Measurements from ENCODE around the gene ZNF451.

The ZNF451 gene

GRCh38 chr6:57162516-57162915 is 72.5 kb downstream of the ZNF451 start:
- no peak for DNase-seq

- no peak for DNase-seq
These were observed 74.0 kb downstream of the ZNF451 start for GRCh38 chr6:57163956-57164355.

- DNase-seq, result no peak
These were observed 75.1 kb downstream of the ZNF451 start for GRCh38 chr6:57165080-57165479.

DNA sequence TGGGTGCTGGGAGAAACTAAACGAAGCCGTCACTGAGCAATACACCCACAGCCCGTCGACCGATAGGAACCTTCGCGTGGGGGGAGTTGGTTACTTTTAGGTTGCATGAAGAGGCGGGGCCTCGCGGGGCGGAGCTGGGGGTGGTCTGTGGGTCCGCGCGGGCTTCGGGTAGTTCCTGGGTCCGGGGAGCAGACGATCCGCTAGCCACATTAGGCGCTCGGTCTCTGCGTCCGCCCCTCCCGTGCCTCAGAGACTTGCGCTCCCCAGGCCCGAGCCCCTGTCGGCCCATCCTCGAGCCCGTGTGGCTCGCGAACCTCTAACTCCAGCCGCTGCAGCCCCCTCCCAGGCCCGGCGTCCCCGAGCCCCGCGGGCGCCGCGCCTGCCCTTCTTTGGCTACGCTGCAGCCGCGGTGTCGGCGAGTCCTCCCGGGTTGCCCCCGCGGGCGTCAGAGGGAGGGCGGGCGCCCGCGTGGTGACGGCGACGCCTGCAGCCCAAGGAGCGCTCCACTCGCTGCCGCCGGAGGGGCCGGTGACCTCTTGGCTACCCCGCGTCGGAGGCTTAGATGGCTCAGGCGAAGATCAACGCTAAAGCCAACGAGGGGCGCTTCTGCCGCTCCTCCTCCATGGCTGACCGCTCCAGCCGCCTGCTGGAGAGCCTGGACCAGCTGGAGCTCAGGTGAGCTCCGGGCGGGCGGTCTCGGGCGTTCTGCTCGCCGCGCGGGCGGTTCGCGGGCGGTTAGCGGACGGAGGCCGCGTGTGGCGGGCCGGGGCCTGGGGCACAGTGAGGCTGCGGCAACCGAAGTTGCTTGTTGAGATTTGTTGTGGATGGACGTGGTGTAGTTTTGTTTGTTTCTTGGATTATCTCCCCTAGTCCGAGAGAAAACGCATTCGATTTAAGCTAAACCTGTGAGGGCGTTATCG is 82.4 kb downstream of the ZNF451 start, which contains the start of gene BAG2:
Gene BAG2 (plus strand): TSS at position 191 of the 920 bp plus-strand sequence. CDS start 372 bp downstream, at position 563.
- DNase-seq, result peak; percentile 85

GRCh38 chr6:57173056-57173885 is 83.3 kb downstream of the ZNF451 start:
- DNase-seq, result peak; percentile 23

DNA sequence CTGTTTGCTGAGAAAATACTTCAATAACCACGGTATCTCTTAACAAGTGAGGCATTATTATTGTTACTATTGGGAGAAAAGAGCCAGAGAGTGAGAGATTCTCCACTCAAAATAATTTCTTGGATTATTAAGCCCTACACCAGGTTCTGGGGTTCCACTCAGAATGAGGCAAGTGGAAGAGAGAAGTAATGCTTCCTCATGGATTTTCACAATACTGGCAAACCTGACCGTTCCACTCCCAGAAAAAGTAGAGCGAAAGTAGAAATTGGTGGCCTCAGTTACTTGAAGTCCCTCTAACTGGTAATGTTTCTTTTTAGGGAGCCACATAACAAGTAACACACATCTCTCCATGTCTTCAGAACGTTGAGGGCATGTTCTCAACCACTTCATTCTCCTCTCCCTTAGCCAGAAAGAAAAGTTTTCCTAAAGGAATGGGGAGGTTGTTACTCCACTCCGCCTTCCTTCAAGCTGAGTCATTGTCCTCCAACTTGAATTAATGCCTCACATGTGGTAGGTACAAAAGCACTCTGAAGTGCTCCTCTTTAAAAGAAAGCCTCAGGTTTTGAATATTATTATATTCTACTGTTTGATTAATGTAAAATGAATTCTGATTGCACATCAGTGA is 84.0 kb downstream of the ZNF451 start:
- no peak for DNase-seq

DNA sequence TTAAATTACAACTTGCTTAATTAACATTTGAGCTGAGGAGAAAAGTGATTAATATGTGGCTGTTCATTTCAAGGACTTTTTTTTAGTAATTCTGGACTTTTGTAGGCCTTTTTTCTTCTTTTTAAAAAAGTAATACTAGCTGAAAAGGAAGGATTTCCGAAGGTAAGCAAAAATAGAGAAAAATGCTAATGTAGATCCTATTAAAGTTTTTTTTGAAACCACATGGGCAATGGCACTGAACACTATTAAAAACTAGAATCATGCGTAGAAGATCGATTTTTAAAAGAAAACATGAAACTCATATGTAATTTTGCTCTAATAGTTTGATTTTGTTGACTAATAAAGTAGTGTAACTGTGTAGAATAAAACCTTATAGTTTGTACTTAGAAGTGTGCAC is 84.5 kb downstream of the ZNF451 start:
- DNase-seq, result no peak

DNA sequence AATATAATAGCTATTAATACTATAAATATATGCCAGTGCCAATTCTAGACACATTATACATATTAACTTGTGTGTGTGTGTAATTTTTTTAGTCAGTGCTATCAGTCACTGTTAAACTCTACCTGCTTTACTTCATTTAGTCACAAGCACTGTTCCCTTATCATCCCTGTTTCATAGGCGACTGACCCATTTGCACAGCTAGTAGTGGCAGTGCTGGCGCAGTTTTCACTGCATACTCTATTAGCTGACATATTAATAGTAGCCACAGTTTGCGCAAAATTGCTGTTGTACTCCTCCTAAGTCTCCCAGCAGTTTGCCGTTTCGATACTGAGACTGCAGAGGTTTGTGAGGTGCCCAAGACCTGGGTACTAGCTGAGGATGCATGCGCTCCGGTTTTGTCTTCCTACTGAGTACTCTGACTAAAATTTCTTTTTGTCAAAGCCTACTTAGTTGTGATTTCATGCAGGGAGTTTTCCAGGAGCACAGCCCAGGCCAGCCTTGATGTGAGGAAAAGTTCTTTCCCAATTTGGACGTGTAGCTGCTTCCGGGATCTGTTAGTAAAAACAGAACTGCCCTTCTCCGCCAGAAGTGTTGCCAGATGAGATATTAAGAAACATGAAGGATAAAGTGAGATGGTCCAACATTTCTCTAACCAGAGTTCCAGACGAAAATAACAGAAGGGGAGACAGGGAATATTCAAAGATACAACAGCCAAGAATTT is 87.7 kb downstream of the ZNF451 start:
- no peak for DNase-seq

- DNase-seq, result no peak
These were observed 90.6 kb downstream of the ZNF451 start for GRCh38 chr6:57180596-57180995.

GRCh38 chr6:57182017-57182432 is 92.0 kb downstream of the ZNF451 start:
- DNase-seq, result no peak

DNA sequence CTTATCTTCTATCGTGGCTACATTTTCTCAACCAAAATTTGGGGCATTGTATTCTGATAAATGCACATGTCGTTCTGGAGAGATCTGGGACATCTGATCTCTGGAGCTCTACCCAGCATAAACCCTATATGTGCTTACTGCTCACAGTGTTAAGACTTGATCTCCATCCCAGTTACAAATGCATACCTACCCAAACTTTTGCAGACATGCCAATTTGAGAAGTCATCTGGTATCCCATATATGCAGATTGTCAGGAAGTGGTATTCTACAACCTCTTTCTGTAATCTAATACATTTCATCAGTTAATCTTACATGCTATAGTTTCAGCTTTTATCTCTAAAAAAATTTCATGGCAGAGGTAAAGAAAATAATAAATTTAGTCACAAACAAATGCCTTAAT is 93.3 kb downstream of the ZNF451 start:
- DNase-seq, result no peak

GRCh38 chr6:57190140-57190539 is 100.2 kb downstream of the ZNF451 start:
- DNase-seq, result no peak

GRCh38 chr6:57193177-57193576 is 103.2 kb downstream of the ZNF451 start:
- no peak for DNase-seq

DNA sequence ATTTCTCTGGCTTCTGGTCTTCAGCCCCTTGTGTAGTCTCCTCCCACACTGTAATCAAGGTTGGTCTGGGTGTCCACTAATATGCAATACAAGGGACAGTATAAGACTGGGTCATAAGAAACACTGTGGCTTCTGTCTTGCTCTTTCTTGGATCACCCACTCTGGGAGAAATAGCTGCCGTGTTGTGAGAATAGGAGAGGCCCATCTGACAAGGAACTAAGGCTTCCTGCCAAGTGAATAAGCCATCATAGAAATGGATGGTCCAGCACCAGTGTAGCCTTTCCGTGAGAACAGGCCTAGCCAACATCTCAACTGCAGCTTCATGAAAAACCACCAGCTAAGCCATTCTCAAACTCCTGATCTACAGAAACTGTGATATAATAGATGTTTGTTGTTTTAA is 105.5 kb downstream of the ZNF451 start:
- no peak for DNase-seq

- DNase-seq, result no peak
These were observed 109.1 kb downstream of the ZNF451 start for GRCh38 chr6:57198926-57199636.

DNA sequence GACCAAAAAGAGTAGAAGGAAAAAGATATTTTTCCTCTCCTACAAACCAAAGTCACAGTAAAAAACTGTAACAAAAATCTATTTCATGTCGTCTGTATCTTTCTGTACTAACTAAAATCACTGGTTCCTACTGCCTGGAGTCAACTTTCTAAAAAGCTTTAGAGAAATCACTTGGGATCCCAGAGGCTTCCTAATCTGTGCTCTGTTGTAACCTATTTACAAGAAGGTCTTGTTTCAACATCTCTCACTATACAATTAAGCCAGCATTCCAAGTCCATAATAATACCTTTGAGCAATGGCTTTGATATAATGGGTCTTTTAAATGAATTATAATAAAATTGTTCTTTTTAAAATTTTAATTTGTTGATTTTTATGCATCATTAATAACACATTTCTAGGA is 111.7 kb downstream of the ZNF451 start:
- no peak for DNase-seq

DNA sequence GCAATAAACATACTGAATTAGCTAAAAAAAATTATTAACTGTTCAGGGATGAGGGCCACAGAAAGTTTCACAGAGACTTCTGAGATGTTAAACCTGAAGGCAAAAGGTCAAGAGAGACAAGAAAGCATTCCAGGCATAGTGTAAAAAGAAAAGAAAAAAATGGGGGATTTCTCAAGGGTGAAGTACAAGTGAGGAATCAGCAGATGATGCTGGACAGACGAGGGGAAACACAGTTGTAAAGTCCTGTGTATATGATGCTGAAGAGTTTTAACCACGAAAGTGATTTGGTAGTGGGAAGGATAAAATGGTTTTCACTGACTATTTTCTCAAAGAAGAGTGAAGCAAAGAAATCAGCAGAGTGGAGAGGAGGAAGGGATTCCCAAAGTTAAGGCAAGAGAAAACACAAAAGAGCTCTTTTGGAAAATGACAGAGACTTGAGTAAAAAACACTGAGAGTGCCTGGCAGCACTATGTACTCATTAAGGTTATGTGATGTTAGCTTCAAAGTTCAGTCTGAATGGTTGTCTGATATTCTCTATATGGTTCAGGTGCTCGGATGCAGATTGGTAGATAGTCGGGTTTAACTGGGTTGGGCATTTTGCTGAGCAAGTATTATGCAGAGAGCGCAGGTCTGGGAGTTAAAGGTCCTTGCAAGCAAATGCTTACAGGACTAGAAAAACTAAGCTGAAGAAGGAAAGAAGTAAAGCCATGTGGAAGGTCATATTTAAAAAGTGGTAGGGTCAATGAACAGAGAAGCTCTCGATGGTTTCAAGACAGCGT is 115.8 kb downstream of the ZNF451 start:
- no peak for DNase-seq

- no peak for DNase-seq
These were observed 117.2 kb downstream of the ZNF451 start for GRCh38 chr6:57207141-57207540.

DNA sequence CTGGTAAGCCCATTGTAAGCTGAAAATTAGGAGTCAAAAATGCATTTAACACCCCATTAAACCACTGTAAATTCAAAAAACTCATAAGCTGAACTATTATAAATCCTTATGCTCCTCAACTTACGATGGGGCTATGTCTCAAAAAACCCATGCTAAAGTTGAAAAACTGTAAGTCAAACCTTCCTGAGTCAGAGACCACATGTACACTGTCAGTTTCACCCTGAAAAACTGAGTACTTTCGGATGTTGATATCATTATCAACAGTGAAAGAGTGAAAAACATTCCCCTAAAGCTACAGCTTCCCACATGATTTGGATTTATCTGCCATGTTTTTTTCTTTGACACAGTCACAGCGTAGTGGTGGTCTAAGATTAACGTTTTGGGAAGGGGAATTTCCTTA is 117.9 kb downstream of the ZNF451 start:
- DNase-seq, result no peak

DNA sequence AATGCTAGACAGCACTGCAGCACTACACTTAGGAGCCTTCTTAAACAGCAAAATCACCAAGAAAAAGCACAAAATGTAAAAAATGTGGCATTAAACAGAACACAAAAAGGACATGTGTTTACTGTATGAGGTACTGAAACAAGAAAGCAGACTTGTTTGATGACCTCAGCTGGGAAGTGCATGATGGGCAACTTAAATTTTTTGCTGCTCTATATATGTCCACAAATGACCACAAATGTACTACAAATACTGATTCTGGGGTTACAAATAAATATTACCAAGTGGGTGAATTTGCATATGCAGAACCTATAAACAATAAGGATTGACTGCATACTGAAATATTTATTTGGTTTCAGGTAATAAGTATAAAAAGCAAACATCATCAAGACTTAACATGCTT is 119.0 kb downstream of the ZNF451 start:
- no peak for DNase-seq

- DNase-seq, result no peak
These were observed 120.1 kb downstream of the ZNF451 start for GRCh38 chr6:57210060-57210459.

All from CD4-positive, alpha-beta T cell treated with Interleukin-4 for 4 hours (primary cell).